Stimulated activated naive CD4-positive, alpha-beta T cell treated with Interleukin-2 at 50 U/mL for 16 hours (primary cell): ENCODE data around the gene RNF145.
A peak's percentile ranks its signal among the peaks of the same experiment; 100 is the strongest.

Experiments used
- DNase-seq: peaks from one replicate; lab custom pipeline; 2025; lab: John Stamatoyannopoulos, UW

RNF145 gene

GRCh38 chr5:159217236-159217635 is 7.9 kb upstream of the RNF145 start:
- DNase-seq: no peak

- DNase-seq: no peak
These were observed 7.1 kb upstream of the RNF145 start for GRCh38 chr5:159216454-159216853.

GRCh38 chr5:159215886-159216285 is 6.5 kb upstream of the RNF145 start:
- no peak for DNase-seq

GRCh38 chr5:159214486-159215271 is 5.3 kb upstream of the RNF145 start:
- DNase-seq: no peak

- DNase-seq: no peak
These were observed 3.5 kb upstream of the RNF145 start for GRCh38 chr5:159212657-159213462.

GRCh38 chr5:159211729-159212174 is 2.4 kb upstream of the RNF145 start:
- no peak for DNase-seq

GRCh38 chr5:159210846-159211245 is 1.5 kb upstream of the RNF145 start:
- DNase-seq: no peak

- no peak for DNase-seq
These were observed 883 bp upstream of the RNF145 start for GRCh38 chr5:159210210-159210661.

- peak; percentile 48 for DNase-seq
These were observed 577 bp downstream of the RNF145 start for GRCh38 chr5:159208514-159209437.

GRCh38 chr5:159207686-159208513 is 1.5 kb downstream of the RNF145 start:
- DNase-seq: peak; percentile 79

GRCh38 chr5:159207222-159207685 is 2.1 kb downstream of the RNF145 start:
- DNase-seq: no peak

GRCh38 chr5:159206818-159207217 is 2.5 kb downstream of the RNF145 start:
- DNase-seq: no peak

- DNase-seq: no peak
These were observed 3.0 kb downstream of the RNF145 start for GRCh38 chr5:159206368-159206767.

- DNase-seq: no peak
These were observed 6.0 kb downstream of the RNF145 start for GRCh38 chr5:159203351-159203750.

GRCh38 chr5:159202151-159202550 is 7.2 kb downstream of the RNF145 start:
- DNase-seq: no peak

- no peak for DNase-seq
These were observed 9.6 kb downstream of the RNF145 start for GRCh38 chr5:159199780-159200179.

- DNase-seq: no peak
These were observed 10.1 kb downstream of the RNF145 start for GRCh38 chr5:159199225-159199624.

- DNase-seq: no peak
These were observed 11.0 kb downstream of the RNF145 start for GRCh38 chr5:159198063-159199036.

- DNase-seq: no peak
These were observed 13.6 kb downstream of the RNF145 start for GRCh38 chr5:159195775-159196174.

- DNase-seq: no peak
These were observed 19.2 kb downstream of the RNF145 start for GRCh38 chr5:159190170-159190569.
